ENCODE data around the gene REPS2. TPM values are rescaled to one million over a fixed set of nuclear protein-coding genes. Genes with fewer than 3 reads are reported as not detected.

REPS2 gene
- polyA plus RNA-seq, 3 donors = 2.1 to 4.7 (median 3.6) TPM

DNA sequence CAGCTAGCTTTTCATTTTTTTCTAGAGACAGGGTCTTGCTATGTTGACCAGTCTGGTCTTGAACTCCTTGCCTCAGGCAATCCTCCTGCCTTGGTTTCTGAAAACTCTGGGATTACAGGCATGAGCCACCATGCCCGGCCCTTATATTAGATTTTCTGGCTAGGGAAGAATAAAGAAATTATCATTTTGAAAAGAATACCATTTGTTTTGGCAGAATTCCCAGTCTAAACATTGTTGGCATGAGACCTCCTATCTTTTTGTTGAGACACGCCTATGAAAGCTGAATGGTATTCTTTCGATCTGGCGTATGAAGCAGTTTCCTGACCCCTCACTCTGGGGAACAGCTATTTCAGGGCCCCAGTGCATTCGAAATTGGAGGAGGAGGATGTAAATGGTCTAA, 107.0 kb downstream of the REPS2 start:
- Histone ChIP-seq H3K9ac (ENCODE audit: insufficient read depth, low read length, poor library complexity, severe bottlenecking) (no peak overlapping the region), H2AFZ (ENCODE audit: insufficient read depth, low read depth, low read length, poor library complexity, severe bottlenecking) (no peak overlapping the region), H3K27me3 (ENCODE audit: control insufficient read depth in 2 of 2, insufficient read depth in 2 of 2, low read length in 2 of 2) (peaks cover 0 to 3% of the 10 kb centered on the region in 2 donors), H3K36me3 (replicated peaks in 1 of 2; ENCODE audit: control insufficient read depth in 1 of 2, insufficient read depth in 2 of 2, low read length in 2 of 2) (peaks cover 0 to 1% of the 10 kb centered on the region in 2 donors), H3K4me3 (replicated peaks in 1 of 3; ENCODE audit: low read depth in 2 of 3, low read length in 3 of 3) (no peak overlapping the region), H3K9me3 (replicated peaks in 1 of 2; ENCODE audit: control insufficient read depth in 1 of 2, insufficient read depth in 1 of 2, low read length in 2 of 2) (no peaks in the 10 kb centered on the region), H3K79me2 (ENCODE audit: insufficient read depth, low read length) (no peaks in the 10 kb centered on the region), H3K4me1 (ENCODE audit: control insufficient read depth in 1 of 2, insufficient read depth in 2 of 2, low read length in 2 of 2) (no peaks in the 10 kb centered on the region), H4K20me1 (ENCODE audit: insufficient read depth, low read length) (no peaks in the 10 kb centered on the region), H3K27ac (ENCODE audit: low read depth in 1 of 2, low read length in 2 of 2) (no peak overlapping the region), H3K4me2 (replicated peaks; ENCODE audit: extremely low read depth, low read length, poor library complexity, severe bottlenecking) (no peak overlapping the region)
- no peaks in the 10 kb centered on the region for H3K4me1 Mint-ChIP-seq
- intact Hi-C loops (cut with micrococcal nuclease) = no loop called here
- H3K36me3 Mint-ChIP-seq = peaks cover 8% of the 10 kb centered on the region in 2 donors
- no peak overlapping the region for H3K4me3 Mint-ChIP-seq
- H3K27ac Mint-ChIP-seq = no peak overlapping the region
- no peak for DNase-seq
- TF ChIP-seq, protein P1, sequence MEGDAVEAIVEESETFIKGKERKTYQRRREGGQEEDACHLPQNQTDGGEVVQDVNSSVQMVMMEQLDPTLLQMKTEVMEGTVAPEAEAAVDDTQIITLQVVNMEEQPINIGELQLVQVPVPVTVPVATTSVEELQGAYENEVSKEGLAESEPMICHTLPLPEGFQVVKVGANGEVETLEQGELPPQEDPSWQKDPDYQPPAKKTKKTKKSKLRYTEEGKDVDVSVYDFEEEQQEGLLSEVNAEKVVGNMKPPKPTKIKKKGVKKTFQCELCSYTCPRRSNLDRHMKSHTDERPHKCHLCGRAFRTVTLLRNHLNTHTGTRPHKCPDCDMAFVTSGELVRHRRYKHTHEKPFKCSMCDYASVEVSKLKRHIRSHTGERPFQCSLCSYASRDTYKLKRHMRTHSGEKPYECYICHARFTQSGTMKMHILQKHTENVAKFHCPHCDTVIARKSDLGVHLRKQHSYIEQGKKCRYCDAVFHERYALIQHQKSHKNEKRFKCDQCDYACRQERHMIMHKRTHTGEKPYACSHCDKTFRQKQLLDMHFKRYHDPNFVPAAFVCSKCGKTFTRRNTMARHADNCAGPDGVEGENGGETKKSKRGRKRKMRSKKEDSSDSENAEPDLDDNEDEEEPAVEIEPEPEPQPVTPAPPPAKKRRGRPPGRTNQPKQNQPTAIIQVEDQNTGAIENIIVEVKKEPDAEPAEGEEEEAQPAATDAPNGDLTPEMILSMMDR (IDR thresholded peaks at IDR 0.05) = no peak
- 100% methylated on average over 1 of the region's 5 CpGs for WGBS (ENCODE audit: insufficient coverage)
- H3K27me3 Mint-ChIP-seq (ENCODE audit: low read depth in 3 of 3) = peaks cover 0 to 14% (median 0%) of the 10 kb centered on the region in 3 donors
- H3K9me3 Mint-ChIP-seq = peaks cover 0 to 3% (median 0%) of the 10 kb centered on the region in 7 donors

DNA sequence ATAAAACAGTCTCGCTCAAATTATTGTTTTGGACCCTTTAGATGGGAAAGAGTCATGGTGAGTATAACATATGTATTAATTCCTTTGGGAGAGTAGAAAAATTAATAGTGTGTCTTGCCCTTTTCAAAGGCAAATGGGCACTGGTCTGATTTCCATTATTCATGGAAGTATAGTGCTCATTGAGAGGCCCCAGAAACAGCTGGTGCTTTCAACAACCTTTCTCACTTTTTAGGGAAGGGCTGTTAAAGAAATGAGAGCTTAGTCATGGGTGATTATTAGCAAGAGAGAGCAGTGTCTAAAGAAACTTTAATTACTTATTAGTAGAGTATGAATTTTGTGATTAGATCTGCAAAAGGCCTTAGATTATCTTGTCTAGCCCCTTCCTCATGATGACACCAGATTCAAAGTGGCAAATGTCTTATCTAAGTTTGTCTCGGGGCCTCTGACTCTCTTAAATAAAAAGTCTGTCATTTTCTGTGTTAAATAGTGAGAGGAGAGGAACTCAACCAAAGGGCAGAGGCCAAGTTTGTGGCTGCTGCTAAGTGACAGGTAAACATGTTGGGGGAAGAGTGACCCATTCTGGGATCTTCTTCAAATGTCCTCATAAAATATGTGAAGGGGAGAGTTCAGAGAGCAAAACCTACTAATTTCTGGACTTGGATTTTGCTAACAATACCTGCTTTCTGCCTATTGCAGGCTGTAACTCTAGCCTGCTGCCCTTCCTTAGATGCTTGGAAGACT, 110.6 kb downstream of the REPS2 start:
- H3K4me1 Mint-ChIP-seq = no peaks in the 10 kb centered on the region
- Histone ChIP-seq H3K79me2 (ENCODE audit: insufficient read depth, low read length) (no peaks in the 10 kb centered on the region), H3K4me2 (replicated peaks; ENCODE audit: extremely low read depth, low read length, poor library complexity, severe bottlenecking) (no peak overlapping the region), H3K27me3 (ENCODE audit: control insufficient read depth in 2 of 2, insufficient read depth in 2 of 2, low read length in 2 of 2) (peaks cover 0 to 2% of the 10 kb centered on the region in 2 donors), H3K9ac (ENCODE audit: insufficient read depth, low read length, poor library complexity, severe bottlenecking) (no peak overlapping the region), H3K27ac (ENCODE audit: low read depth in 1 of 2, low read length in 2 of 2) (no peak overlapping the region), H3K4me3 (replicated peaks in 1 of 3; ENCODE audit: low read depth in 2 of 3, low read length in 3 of 3) (no peak overlapping the region), H4K20me1 (ENCODE audit: insufficient read depth, low read length) (no peaks in the 10 kb centered on the region), H3K9me3 (replicated peaks in 1 of 2; ENCODE audit: control insufficient read depth in 1 of 2, insufficient read depth in 1 of 2, low read length in 2 of 2) (no peaks in the 10 kb centered on the region), H3K36me3 (replicated peaks in 1 of 2; ENCODE audit: control insufficient read depth in 1 of 2, insufficient read depth in 2 of 2, low read length in 2 of 2) (no peaks in the 10 kb centered on the region), H2AFZ (ENCODE audit: insufficient read depth, low read depth, low read length, poor library complexity, severe bottlenecking) (no peak overlapping the region), H3K4me1 (ENCODE audit: control insufficient read depth in 1 of 2, insufficient read depth in 2 of 2, low read length in 2 of 2) (no peaks in the 10 kb centered on the region)
- intact Hi-C loops (cut with micrococcal nuclease) = no loop called here
- no peak overlapping the region for H3K27ac Mint-ChIP-seq
- H3K36me3 Mint-ChIP-seq = peaks cover 8% of the 10 kb centered on the region in 2 donors
- no peak overlapping the region for H3K4me3 Mint-ChIP-seq
- peaks cover 0 to 20% (median 0%) of the 10 kb centered on the region in 3 donors for H3K27me3 Mint-ChIP-seq (ENCODE audit: low read depth in 3 of 3)
- no peaks in the 10 kb centered on the region for H3K9me3 Mint-ChIP-seq
- WGBS (ENCODE audit: insufficient coverage) = no CpG with 5 or more reads among the region's 2 CpGs
- TF ChIP-seq, protein P1 (IDR thresholded peaks at IDR 0.05) = no peak
- no peak for DNase-seq
